Stimulated activated naive CD8-positive, alpha-beta T cell treated with anti-CD3 and anti-CD28 coated beads, Interleukin-15, Interleukin-2, amounts not matched to agents 100 ng/mL and 50 ng/mL, for 24 hours (primary cell): Measurements from ENCODE around the gene GLRB.
"Not testable (repeated sequence)": the region's sequence is repeated elsewhere in the genome, so short reads cannot be mapped to it uniquely, and the experiment has no call there.

Experiments used
- H3K27ac Mint-ChIP-seq: one replicate; pipeline ENCODE4 v1.8.0; 2021; ENCODE audit warnings: mild to moderate bottlenecking, mixed read lengths
- H3K27me3 Mint-ChIP-seq: one replicate; pipeline ENCODE4 v1.8.0; 2021; ENCODE audit warnings: mixed read lengths
- H3K36me3 Mint-ChIP-seq: one replicate; pipeline ENCODE4 v1.8.0; 2021; ENCODE audit warnings: low read depth, mixed read lengths
- H3K4me1 Mint-ChIP-seq: one replicate; pipeline ENCODE4 v1.8.0; 2021; ENCODE audit warnings: low read depth, mixed read lengths
- H3K4me3 Mint-ChIP-seq: one replicate; pipeline ENCODE4 v1.8.0; 2021; ENCODE audit warnings: mild to moderate bottlenecking, mixed read lengths
- H3K9me3 Mint-ChIP-seq: one replicate; pipeline ENCODE4 v1.8.0; 2021; ENCODE audit warnings: mixed read lengths

Gene GLRB

DNA sequence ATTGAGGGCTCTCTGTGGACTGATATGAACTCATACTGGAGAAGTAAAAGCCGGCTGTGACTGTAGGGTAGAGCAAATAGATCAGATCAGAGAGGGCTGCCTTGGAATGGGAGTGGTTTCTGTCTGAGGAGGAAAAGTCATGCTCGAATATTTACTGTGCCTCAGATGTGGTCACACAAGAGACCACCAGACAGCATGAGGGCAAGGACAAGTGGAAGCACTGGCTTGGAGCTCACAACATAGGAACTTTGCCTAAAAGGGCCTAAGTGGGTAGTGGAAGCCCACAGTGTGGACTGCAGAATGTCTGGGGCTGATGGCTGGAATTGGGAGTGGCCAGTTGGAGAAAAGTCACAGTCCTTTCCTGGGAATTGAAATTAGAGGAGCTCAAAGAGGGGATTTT, 19.8 kb downstream of the GLRB start:
- peaks cover 4% of the 10 kb centered on the region for H3K9me3 Mint-ChIP-seq

GRCh38 chr4:157096439-157096838, 20.5 kb downstream of the GLRB start:
- Mint-ChIP-seq H3K4me3 (no peak overlapping the region), H3K36me3 (no peaks in the 10 kb centered on the region), H3K27me3 (no peaks in the 10 kb centered on the region), H3K4me1 (no peaks in the 10 kb centered on the region), H3K9me3 (peaks cover 4% of the 10 kb centered on the region), H3K27ac (no peak overlapping the region)

More for the DNA sequence above, 19.8 kb downstream of the GLRB start:
- H3K27ac Mint-ChIP-seq, result no peak overlapping the region
- no peak overlapping the region for H3K4me3 Mint-ChIP-seq
- no peaks in the 10 kb centered on the region for H3K36me3 Mint-ChIP-seq
- no peaks in the 10 kb centered on the region for H3K4me1 Mint-ChIP-seq
- no peaks in the 10 kb centered on the region for H3K27me3 Mint-ChIP-seq

GRCh38 chr4:157099506-157099905, 23.6 kb downstream of the GLRB start:
- Mint-ChIP-seq H3K4me3 (no peak overlapping the region), H3K9me3 (no peaks in the 10 kb centered on the region), H3K27ac (no peak overlapping the region), H3K36me3 (no peaks in the 10 kb centered on the region), H3K27me3 (no peaks in the 10 kb centered on the region), H3K4me1 (no peaks in the 10 kb centered on the region)

DNA sequence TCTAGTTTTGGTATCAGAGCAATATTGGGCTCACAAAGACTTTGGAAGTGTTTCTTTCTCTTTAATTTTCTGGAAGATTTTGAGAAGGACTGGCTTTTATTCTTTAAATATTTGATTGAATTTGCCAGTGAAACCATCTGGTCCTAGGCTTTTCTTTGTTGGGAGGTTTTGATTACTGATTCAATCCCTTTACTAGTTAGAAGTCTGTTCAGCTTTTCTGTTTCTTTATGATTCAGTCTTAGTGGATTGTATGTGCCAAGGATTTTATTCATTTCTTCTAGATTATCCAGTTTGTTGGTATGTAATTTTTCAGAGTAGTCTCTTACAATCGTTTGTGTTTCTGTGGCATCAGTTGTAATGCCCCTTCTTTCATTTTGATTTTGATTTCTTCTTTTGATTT, 28.6 kb downstream of the GLRB start:
- no peaks in the 10 kb centered on the region for H3K4me1 Mint-ChIP-seq
- no peak overlapping the region for H3K27ac Mint-ChIP-seq
- H3K9me3 Mint-ChIP-seq, result peaks cover 5% of the 10 kb centered on the region
- no peaks in the 10 kb centered on the region for H3K27me3 Mint-ChIP-seq
- no peak overlapping the region for H3K4me3 Mint-ChIP-seq
- no peaks in the 10 kb centered on the region for H3K36me3 Mint-ChIP-seq

- H3K27ac Mint-ChIP-seq, result no peak overlapping the region
- H3K4me1 Mint-ChIP-seq, result no peaks in the 10 kb centered on the region
- H3K9me3 Mint-ChIP-seq, result peaks cover 6% of the 10 kb centered on the region
- no peak overlapping the region for H3K4me3 Mint-ChIP-seq
- H3K27me3 Mint-ChIP-seq, result no peaks in the 10 kb centered on the region
- H3K36me3 Mint-ChIP-seq, result no peaks in the 10 kb centered on the region
These were observed 38.7 kb downstream of the GLRB start for GRCh38 chr4:157114671-157115070.

DNA sequence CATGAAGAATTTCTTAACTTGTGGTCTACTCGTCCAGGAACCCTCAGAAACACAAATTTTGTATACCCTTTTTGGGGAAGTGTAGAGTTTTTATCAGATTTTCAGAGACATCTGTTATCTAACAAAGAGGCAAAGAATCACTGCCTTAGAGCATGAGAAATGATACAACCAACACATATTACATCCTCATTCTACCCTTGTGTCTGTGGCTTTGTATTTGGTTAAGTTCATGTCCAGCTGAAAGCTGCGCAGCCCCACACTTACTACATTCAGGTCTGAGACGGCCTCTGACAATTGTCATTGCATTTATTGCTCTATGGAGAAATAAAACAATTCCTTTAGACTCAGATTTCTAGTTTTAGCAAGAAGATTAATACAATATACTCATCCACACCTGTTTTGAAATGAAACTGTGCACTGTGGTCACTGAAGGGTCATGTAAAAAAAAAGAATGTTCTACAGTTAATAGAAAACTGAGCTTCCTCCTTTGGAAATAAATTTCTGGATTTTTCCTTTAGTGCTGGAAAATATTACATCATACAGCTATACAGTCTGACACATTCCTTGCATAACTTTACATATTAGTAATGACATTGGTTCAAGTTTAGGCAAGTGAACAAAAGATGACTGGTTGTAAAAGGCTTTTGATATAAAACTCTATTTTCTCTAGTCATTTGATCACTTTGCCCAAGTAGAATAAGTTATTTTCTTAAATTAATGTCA, 39.8 kb downstream of the GLRB start:
- H3K9me3 Mint-ChIP-seq, result peaks cover 6% of the 10 kb centered on the region
- no peak overlapping the region for H3K4me3 Mint-ChIP-seq
- H3K36me3 Mint-ChIP-seq, result no peaks in the 10 kb centered on the region
- no peaks in the 10 kb centered on the region for H3K27me3 Mint-ChIP-seq
- H3K27ac Mint-ChIP-seq, result no peak overlapping the region
- H3K4me1 Mint-ChIP-seq, result no peaks in the 10 kb centered on the region

DNA sequence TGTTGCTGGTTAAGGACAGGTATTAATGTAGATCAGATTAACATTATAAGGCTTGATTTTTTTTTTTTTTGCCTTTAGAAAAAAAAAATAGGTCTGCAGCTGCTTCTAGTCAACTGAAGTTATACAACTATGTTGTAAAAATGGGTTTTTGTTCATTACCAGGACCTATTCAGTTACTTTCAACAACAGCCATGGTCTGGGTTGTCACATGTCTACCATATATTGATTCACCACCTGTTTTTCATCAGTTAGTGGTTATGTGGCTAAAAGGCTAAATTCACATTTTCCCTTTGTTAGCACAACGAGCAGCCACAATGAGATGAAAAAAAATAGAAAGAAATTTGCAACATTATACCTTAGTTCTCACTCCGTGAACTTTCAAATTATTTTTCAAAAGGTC, 45.5 kb downstream of the GLRB start:
- H3K4me3 Mint-ChIP-seq, result no peak overlapping the region
- H3K36me3 Mint-ChIP-seq, result no peaks in the 10 kb centered on the region
- no peak overlapping the region for H3K27ac Mint-ChIP-seq
- H3K27me3 Mint-ChIP-seq, result no peaks in the 10 kb centered on the region
- peaks cover 6% of the 10 kb centered on the region for H3K9me3 Mint-ChIP-seq
- no peaks in the 10 kb centered on the region for H3K4me1 Mint-ChIP-seq

- Mint-ChIP-seq H3K27ac (no peak overlapping the region), H3K4me1 (no peaks in the 10 kb centered on the region), H3K9me3 (peaks cover 3% of the 10 kb centered on the region), H3K27me3 (no peaks in the 10 kb centered on the region), H3K4me3 (no peak overlapping the region), H3K36me3 (no peaks in the 10 kb centered on the region)
These were observed 51.6 kb downstream of the GLRB start for GRCh38 chr4:157127571-157127970.

GRCh38 chr4:157128395-157128794, 52.4 kb downstream of the GLRB start:
- no peaks in the 10 kb centered on the region for H3K27me3 Mint-ChIP-seq
- no peaks in the 10 kb centered on the region for H3K36me3 Mint-ChIP-seq
- no peaks in the 10 kb centered on the region for H3K4me1 Mint-ChIP-seq
- no peak overlapping the region for H3K4me3 Mint-ChIP-seq
- peaks cover 3% of the 10 kb centered on the region for H3K9me3 Mint-ChIP-seq
- H3K27ac Mint-ChIP-seq, result no peak overlapping the region

- no peaks in the 10 kb centered on the region for H3K4me1 Mint-ChIP-seq
- H3K27me3 Mint-ChIP-seq, result no peaks in the 10 kb centered on the region
- H3K4me3 Mint-ChIP-seq, result no peak overlapping the region
- H3K9me3 Mint-ChIP-seq, result peaks cover 3% of the 10 kb centered on the region
- H3K27ac Mint-ChIP-seq, result no peak overlapping the region
- no peaks in the 10 kb centered on the region for H3K36me3 Mint-ChIP-seq
These were observed 66.0 kb downstream of the GLRB start for GRCh38 chr4:157141976-157142375.

GRCh38 chr4:157143369-157143768, 67.4 kb downstream of the GLRB start:
- Mint-ChIP-seq H3K36me3 (no peaks in the 10 kb centered on the region), H3K27ac (no peak overlapping the region), H3K4me1 (no peaks in the 10 kb centered on the region), H3K9me3 (peaks cover 9% of the 10 kb centered on the region), H3K27me3 (no peaks in the 10 kb centered on the region), H3K4me3 (no peak overlapping the region)

DNA sequence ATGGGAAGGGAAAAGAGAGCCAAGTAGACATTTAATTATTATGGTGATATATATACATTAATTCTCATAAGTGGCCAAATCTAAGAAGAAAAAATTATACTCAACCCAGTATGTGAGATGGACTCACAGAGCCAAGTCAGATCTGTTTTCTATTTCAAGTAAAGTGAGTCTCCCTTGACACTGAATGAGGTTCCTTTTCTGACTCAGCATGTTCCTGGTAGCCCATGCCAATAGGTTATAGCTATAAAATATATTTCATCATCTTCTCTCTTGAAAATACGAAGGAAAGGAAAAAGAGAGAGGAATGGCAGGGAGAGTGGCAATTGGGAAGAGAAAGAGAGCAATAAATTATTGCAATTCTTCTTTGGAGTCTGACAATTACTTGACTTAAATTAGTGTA, 75.8 kb downstream of the GLRB start:
- Mint-ChIP-seq H3K36me3 (no peaks in the 10 kb centered on the region), H3K4me1 (no peaks in the 10 kb centered on the region), H3K4me3 (no peak overlapping the region), H3K27me3 (no peaks in the 10 kb centered on the region), H3K27ac (no peak overlapping the region), H3K9me3 (peaks cover 24% of the 10 kb centered on the region)

GRCh38 chr4:157165935-157166610, 90.1 kb downstream of the GLRB start:
- no peaks in the 10 kb centered on the region for H3K36me3 Mint-ChIP-seq
- H3K9me3 Mint-ChIP-seq, result peaks cover 4% of the 10 kb centered on the region
- no peaks in the 10 kb centered on the region for H3K27me3 Mint-ChIP-seq
- H3K4me3 Mint-ChIP-seq, result no peak overlapping the region
- H3K4me1 Mint-ChIP-seq, result no peaks in the 10 kb centered on the region
- no peak overlapping the region for H3K27ac Mint-ChIP-seq

DNA sequence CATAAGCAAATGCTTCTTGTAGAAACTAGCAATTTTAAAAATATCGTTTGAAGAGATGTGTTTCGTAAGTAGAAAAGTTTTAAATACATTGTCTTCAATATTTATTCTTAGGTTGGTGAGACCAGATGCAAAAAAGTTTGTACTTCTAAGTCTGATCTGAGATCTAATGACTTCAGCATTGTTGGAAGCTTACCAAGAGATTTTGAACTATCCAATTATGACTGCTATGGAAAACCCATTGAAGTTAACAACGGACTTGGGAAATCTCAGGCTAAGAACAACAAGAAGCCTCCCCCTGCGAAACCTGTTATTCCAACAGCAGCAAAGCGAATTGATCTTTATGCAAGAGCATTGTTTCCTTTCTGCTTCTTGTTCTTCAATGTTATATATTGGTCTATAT, 94.4 kb downstream of the GLRB start:
- Mint-ChIP-seq H3K36me3 (no peaks in the 10 kb centered on the region), H3K4me1 (no peaks in the 10 kb centered on the region), H3K27ac (no peak overlapping the region), H3K4me3 (no peak overlapping the region), H3K9me3 (no peaks in the 10 kb centered on the region), H3K27me3 (no peaks in the 10 kb centered on the region)

DNA sequence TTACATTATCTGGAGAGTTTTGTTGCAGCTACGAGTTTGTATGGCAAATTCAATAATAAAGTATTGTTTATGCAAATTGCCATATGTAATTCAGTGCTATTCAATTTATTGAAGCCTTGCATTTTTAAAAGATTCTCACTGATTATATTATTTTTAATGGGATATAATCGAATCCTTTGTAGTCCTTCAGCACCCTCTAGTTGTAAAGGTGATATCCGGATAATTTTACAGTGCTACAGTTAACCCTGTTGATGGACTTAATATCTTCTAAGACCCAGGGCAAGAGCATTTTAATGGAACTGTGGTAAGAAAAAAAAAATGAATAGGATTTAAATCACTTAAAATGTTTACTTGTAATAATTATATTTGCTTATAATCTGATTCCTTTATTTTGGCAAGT, 96.1 kb downstream of the GLRB start:
- Mint-ChIP-seq H3K9me3 (no peaks in the 10 kb centered on the region), H3K27ac (no peak overlapping the region), H3K4me1 (no peaks in the 10 kb centered on the region), H3K27me3 (no peaks in the 10 kb centered on the region), H3K4me3 (no peak overlapping the region), H3K36me3 (no peaks in the 10 kb centered on the region)

DNA sequence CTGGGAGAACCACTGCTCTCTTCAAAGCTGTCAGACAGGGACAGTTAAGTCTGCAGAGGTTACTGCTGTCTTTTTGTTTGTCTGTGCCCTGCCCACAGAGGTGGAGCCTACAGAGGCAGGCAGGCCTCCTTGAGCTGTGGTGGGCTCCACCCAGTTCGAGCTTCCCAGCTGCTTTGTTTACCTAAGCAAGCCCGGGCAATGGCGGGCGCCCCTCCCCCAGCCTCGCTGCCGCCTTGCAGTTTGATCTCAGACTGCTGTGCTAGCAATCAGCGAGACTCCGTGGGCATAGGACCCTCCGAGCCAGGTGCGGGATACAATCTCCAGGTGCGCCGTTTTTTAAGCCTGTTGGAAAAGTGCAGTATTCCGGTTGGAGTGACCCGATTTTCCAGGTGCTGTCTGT, 104.3 kb downstream of the GLRB start:
- not testable (repeated sequence) for H3K4me3 Mint-ChIP-seq, H3K4me1 Mint-ChIP-seq, H3K27ac Mint-ChIP-seq, H3K9me3 Mint-ChIP-seq, H3K27me3 Mint-ChIP-seq, H3K36me3 Mint-ChIP-seq
